ENCODE data around the gene TLL2.

Gene TLL2

DNA sequence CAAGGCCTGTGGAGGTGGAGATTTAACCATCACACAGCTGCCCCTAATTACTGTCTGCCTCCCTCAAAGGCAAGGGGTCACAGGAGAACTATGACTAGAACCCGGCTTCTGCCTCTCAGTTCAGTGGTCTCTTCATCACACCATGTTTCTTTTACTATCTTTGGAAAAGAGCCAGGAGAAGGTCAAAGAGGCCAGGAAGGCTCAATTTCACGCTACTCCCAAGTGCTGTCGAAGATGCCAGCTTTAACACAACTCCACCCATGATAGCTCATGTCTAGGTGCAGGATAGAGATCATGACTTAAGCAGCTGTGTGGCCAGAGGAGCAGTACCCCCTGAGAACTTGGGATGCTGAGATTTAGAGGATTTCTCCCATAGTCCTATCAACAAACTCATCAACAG, 94.4 kb downstream of the TLL2 start:
- H3K27me3 ChIP-seq (ENCODE audit: control insufficient read depth, insufficient read depth, low read length) = no peaks in the 10 kb centered on the region
- no peaks in the 10 kb centered on the region for H3K36me3 ChIP-seq (ENCODE audit: control insufficient read depth, insufficient read depth, low read length)
- no peak overlapping the region for H3K4me3 ChIP-seq (ENCODE audit: low read depth, low read length)
- peaks cover 15% of the 10 kb centered on the region; the same call in 1 of the 2 replicates for H3K4me1 ChIP-seq (ENCODE audit: control insufficient read depth, insufficient read depth, low read length)
- H3K9ac ChIP-seq (ENCODE audit: low read length) = no peak overlapping the region
- H3K9me3 ChIP-seq (ENCODE audit: control insufficient read depth, insufficient read depth, low read depth, low read length) = no peaks in the 10 kb centered on the region
- H3K27ac ChIP-seq (ENCODE audit: low read depth, low read length) = no peak overlapping the region

DNA sequence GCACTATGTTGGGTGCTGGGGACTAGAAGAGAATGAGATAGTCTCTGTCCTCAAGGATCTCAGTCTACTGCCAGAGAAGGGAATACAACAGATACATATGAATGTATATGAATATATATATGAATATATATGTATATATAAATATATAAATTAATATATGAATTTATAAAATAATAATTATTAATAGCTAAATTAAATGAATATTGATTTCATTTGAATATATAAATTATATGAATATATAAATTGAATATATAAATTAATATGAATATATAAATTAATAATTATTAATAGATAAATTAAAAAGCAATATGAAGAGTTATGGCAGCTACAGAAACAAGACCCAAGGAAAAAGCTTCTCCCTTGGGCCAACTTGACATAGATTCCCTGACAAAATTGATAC, 95.1 kb downstream of the TLL2 start:
- no peaks in the 10 kb centered on the region for H3K9me3 ChIP-seq (ENCODE audit: control insufficient read depth, insufficient read depth, low read depth, low read length)
- no peak overlapping the region for H3K27ac ChIP-seq (ENCODE audit: low read depth, low read length)
- no peak overlapping the region for H3K4me3 ChIP-seq (ENCODE audit: low read depth, low read length)
- no peaks in the 10 kb centered on the region for H3K36me3 ChIP-seq (ENCODE audit: control insufficient read depth, insufficient read depth, low read length)
- H3K9ac ChIP-seq (ENCODE audit: low read length) = no peak overlapping the region
- H3K27me3 ChIP-seq (ENCODE audit: control insufficient read depth, insufficient read depth, low read length) = no peaks in the 10 kb centered on the region
- H3K4me1 ChIP-seq (ENCODE audit: control insufficient read depth, insufficient read depth, low read length) = peaks cover 15% of the 10 kb centered on the region; the same call in 1 of the 2 replicates

DNA sequence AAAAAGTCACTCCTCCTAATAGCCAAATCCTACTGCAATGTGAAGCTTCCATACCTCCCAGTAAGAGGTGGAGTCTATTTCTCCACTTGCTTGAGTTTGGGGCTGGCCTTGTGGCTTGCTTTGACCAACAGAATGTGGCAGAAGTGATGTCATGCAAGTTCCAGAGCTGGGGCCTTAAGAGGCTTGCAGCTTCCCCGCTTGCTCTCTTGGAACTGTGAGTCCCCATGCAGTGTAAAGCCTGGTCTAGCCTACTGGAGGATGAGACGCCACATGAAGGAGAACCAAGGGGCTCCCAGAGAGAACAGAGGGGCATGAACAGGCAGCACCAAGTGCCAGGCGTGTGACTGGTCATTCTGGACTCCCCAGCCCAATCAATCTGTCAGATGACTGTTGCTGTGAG, 96.3 kb downstream of the TLL2 start:
- H3K36me3 ChIP-seq (ENCODE audit: control insufficient read depth, insufficient read depth, low read length) = no peaks in the 10 kb centered on the region
- peaks cover 15% of the 10 kb centered on the region; the same call in 1 of the 2 replicates for H3K4me1 ChIP-seq (ENCODE audit: control insufficient read depth, insufficient read depth, low read length)
- H3K9ac ChIP-seq (ENCODE audit: low read length) = no peak overlapping the region
- no peaks in the 10 kb centered on the region for H3K27me3 ChIP-seq (ENCODE audit: control insufficient read depth, insufficient read depth, low read length)
- no peak overlapping the region for H3K27ac ChIP-seq (ENCODE audit: low read depth, low read length)
- no peak overlapping the region for H3K4me3 ChIP-seq (ENCODE audit: low read depth, low read length)
- no peaks in the 10 kb centered on the region for H3K9me3 ChIP-seq (ENCODE audit: control insufficient read depth, insufficient read depth, low read depth, low read length)

DNA sequence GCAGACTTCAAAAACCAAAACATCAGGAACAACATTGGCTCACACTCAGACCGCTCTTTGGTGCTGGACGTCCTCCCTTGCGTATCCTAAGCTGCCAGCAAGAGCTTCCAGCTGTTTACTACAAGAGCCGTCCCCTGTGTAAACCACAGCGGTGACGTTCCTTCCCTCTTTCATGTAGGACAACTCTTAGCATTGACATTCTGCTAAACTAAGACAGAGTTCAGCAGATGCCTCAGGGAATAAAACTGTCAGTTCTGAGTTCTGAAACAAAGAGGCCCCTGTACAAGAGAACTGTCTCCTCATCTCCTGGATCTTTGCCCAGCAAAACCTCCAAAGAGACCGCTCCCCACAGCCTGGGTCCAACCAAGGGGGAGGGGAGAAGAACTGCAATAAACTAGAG, 97.1 kb downstream of the TLL2 start:
- Histone ChIP-seq H3K4me3 (ENCODE audit: low read depth, low read length) (no peak overlapping the region), H3K9ac (ENCODE audit: low read length) (no peak overlapping the region), H3K27me3 (ENCODE audit: control insufficient read depth, insufficient read depth, low read length) (no peaks in the 10 kb centered on the region), H3K27ac (ENCODE audit: low read depth, low read length) (no peak overlapping the region), H3K36me3 (ENCODE audit: control insufficient read depth, insufficient read depth, low read length) (no peaks in the 10 kb centered on the region), H3K9me3 (ENCODE audit: control insufficient read depth, insufficient read depth, low read depth, low read length) (no peaks in the 10 kb centered on the region), H3K4me1 (ENCODE audit: control insufficient read depth, insufficient read depth, low read length) (peaks cover 15% of the 10 kb centered on the region; the same call in 1 of the 2 replicates)

DNA sequence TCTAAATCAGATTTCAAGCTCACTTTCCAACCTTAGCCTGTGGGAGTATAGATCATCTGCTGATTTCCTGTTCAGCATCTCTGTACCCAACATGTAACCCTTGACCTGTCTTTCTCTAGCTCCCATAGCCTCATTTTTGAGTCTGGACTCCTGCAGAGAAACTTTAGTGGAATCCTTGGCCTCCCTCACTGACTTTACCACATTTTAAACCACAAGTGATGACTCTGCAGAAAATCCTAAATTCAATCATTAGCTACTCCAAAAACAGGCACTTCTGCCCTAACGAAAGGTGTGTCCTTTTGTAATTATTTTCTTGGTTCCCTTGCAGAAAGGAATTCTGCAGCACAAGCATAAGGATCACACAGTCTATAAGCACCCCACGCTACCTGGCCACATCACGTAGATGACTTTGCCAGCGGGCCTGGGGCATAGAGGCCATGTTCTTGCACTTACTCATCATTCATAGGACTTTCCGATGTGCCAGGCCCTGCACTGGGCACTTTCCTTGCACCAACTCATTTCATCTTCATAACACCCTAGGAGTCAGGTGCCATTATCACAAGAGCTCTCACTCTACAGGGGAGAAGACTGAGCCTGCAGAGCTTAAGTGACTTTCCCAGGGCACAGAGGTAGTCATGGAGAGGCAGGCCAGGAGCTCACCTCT, 97.7 kb downstream of the TLL2 start:
- no peak overlapping the region for H3K27ac ChIP-seq (ENCODE audit: low read depth, low read length)
- H3K4me1 ChIP-seq (ENCODE audit: control insufficient read depth, insufficient read depth, low read length) = peaks cover 15% of the 10 kb centered on the region; the same call in 1 of the 2 replicates
- no peaks in the 10 kb centered on the region for H3K27me3 ChIP-seq (ENCODE audit: control insufficient read depth, insufficient read depth, low read length)
- H3K36me3 ChIP-seq (ENCODE audit: control insufficient read depth, insufficient read depth, low read length) = no peaks in the 10 kb centered on the region
- no peaks in the 10 kb centered on the region for H3K9me3 ChIP-seq (ENCODE audit: control insufficient read depth, insufficient read depth, low read depth, low read length)
- no peak overlapping the region for H3K4me3 ChIP-seq (ENCODE audit: low read depth, low read length)
- H3K9ac ChIP-seq (ENCODE audit: low read length) = no peak overlapping the region

DNA sequence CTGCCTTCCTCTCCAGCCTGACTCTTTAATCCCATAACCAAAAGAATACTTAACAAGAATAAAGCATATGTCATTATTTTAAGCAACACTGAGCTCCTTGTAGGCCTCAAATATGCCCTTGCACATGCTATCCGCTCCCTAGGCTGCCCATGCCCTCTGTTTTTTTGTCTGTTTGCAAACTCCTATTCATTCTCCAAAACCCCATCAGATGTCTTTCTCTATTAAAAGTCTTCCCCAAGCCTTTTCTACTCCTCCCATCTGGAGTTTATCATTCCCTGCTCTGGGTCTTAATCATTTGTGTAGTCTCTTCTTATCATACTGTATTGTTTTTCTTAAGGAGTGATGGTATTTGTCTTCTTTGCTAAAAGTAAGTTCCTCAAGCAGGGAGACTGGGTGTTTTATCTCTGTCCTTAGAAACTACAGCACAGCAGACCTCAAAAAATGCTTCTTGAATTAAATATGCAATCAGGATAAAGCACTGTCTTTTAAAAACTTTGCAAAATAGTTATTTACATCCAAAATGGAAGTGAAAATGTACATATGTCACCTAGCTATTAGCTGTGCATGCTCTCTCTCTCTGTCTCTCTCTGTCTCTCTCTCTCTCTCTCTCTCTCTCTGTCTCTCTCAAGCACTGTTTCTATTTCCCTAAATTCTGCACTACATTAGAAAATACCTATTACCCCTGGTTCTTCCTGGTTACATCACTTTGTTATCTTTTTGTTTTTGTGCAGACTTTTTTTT, 98.4 kb downstream of the TLL2 start:
- Histone ChIP-seq H3K36me3 (ENCODE audit: control insufficient read depth, insufficient read depth, low read length) (no peaks in the 10 kb centered on the region), H3K9me3 (ENCODE audit: control insufficient read depth, insufficient read depth, low read depth, low read length) (no peaks in the 10 kb centered on the region), H3K27ac (ENCODE audit: low read depth, low read length) (no peak overlapping the region), H3K4me3 (ENCODE audit: low read depth, low read length) (no peak overlapping the region), H3K9ac (ENCODE audit: low read length) (no peak overlapping the region), H3K27me3 (ENCODE audit: control insufficient read depth, insufficient read depth, low read length) (no peaks in the 10 kb centered on the region), H3K4me1 (ENCODE audit: control insufficient read depth, insufficient read depth, low read length) (peaks cover 15% of the 10 kb centered on the region; the same call in 1 of the 2 replicates)

DNA sequence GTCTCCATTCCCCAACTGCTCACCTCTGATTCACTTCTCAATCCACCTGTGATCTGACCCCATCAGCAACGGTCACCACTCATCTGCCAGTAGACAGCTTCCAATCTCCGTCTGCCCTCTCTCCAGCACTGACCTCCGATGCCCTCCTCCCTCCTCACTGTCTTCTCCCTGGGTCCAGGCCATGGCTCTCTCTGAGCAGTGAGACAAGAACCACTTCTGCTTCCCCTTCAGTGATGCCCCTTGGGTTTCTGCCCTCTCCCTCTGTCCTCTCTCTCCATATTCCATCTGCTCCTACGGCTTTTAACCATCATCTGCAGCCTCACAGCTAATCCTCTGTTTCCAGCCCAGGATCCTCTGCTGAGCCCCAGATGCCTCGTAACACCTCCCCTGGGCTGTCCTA, 99.4 kb downstream of the TLL2 start:
- H3K4me3 ChIP-seq (ENCODE audit: low read depth, low read length) = no peak overlapping the region
- no peak overlapping the region for H3K27ac ChIP-seq (ENCODE audit: low read depth, low read length)
- no peak overlapping the region for H3K9ac ChIP-seq (ENCODE audit: low read length)

DNA sequence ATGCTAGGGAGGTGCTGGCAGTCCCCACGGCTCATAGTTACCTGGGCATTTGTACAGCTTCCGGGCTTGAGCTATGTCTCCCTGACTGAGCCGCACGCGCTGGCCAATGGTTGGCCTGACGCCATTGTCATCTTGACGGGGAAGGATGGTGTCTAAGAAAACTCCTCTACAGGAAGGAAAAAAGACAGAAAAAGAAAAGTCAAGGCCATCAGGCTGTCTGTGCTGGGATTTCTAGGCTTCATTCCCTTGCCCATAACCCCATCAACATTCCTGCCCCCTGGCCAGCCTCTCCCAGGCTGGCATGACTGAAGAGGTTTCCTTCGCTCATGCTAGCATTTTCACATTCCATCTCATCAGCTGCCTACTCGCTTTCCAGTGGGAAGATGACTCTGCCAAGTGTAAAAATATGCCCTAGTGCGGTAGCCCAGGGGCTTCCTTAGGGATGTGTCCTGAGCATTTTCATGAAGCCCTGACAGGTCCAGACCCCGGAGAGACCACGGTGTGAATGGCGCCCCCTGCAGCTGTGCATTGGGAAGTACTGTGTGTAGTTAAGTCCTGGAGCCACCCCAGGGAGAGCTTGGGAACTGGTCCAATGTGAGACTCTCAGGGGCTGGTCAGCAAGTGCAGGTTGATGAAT, 100.5 kb downstream of the TLL2 start:
- no peak overlapping the region for H3K9ac ChIP-seq (ENCODE audit: low read length)
- H3K27ac ChIP-seq (ENCODE audit: low read depth, low read length) = no peak overlapping the region

More for the DNA sequence above, 99.4 kb downstream of the TLL2 start:
- Histone ChIP-seq H3K36me3 (ENCODE audit: control insufficient read depth, insufficient read depth, low read length) (no peaks in the 10 kb centered on the region), H3K27me3 (ENCODE audit: control insufficient read depth, insufficient read depth, low read length) (no peaks in the 10 kb centered on the region), H3K4me1 (ENCODE audit: control insufficient read depth, insufficient read depth, low read length) (peaks cover 15% of the 10 kb centered on the region; the same call in 1 of the 2 replicates), H3K9me3 (ENCODE audit: control insufficient read depth, insufficient read depth, low read depth, low read length) (no peaks in the 10 kb centered on the region)

DNA sequence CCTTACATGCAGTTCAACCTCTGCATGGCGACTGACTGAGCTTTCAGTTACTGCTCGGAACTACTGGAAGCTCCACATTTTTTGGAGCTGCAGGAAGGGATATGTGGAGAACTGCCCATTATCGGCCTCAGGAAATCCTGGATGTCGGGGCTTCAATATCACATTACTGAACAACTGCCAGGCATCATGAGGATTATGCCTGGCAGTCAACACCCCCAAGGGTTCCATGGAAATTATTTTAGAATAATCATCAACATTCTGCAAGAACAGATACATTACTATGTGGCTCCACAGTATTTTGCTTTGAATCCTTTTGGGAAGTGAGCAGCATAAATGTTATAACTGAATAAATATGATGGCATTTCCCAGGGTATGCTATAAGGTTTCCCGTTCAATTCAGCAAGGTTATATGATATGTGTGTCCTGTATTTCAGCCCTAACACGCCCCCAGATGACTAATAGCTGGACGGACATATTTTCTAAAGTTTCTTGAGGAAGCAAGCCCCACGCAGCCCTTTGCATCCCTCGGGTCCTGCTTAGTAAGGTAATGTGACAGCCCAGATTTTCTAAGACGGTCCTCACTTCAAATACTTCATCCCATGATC, 101.9 kb downstream of the TLL2 start:
- H3K9me3 ChIP-seq (ENCODE audit: control insufficient read depth, insufficient read depth, low read depth, low read length) = no peaks in the 10 kb centered on the region
- no peak overlapping the region for H3K4me3 ChIP-seq (ENCODE audit: low read depth, low read length)
- H3K9ac ChIP-seq (ENCODE audit: low read length) = no peak overlapping the region
- H3K27ac ChIP-seq (ENCODE audit: low read depth, low read length) = no peak overlapping the region
- H3K27me3 ChIP-seq (ENCODE audit: control insufficient read depth, insufficient read depth, low read length) = no peaks in the 10 kb centered on the region
- peaks cover 10% of the 10 kb centered on the region; the same call in 1 of the 2 replicates for H3K4me1 ChIP-seq (ENCODE audit: control insufficient read depth, insufficient read depth, low read length)
- H3K36me3 ChIP-seq (ENCODE audit: control insufficient read depth, insufficient read depth, low read length) = no peaks in the 10 kb centered on the region

More for the DNA sequence above, 100.5 kb downstream of the TLL2 start:
- Histone ChIP-seq H3K27me3 (ENCODE audit: control insufficient read depth, insufficient read depth, low read length) (no peaks in the 10 kb centered on the region), H3K36me3 (ENCODE audit: control insufficient read depth, insufficient read depth, low read length) (no peaks in the 10 kb centered on the region), H3K9me3 (ENCODE audit: control insufficient read depth, insufficient read depth, low read depth, low read length) (no peaks in the 10 kb centered on the region), H3K4me3 (ENCODE audit: low read depth, low read length) (no peak overlapping the region), H3K4me1 (ENCODE audit: control insufficient read depth, insufficient read depth, low read length) (peaks cover 15% of the 10 kb centered on the region; the same call in 1 of the 2 replicates)

DNA sequence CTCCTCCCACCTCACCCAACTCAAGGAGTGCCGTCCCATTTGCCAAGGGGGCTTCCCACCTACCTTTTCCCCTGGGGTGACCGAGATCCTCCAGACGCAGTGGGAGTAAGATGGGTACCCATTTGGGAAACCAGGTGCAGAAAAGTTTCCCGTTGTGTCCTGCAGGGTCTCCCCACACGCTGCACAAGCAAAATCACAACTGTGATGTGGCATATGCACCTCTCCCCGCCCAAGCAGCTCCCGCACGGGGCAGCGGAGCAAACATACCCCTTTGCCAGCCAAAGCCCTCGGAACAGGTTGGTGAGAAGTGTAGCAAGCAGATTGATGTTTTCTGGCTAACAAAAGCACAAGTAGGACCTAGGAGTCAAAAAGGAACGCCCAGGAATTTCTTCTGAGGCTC, 103.4 kb downstream of the TLL2 start:
- no peaks in the 10 kb centered on the region for H3K4me1 ChIP-seq (ENCODE audit: control insufficient read depth, insufficient read depth, low read length)

More for the DNA sequence above, 103.4 kb downstream of the TLL2 start:
- Histone ChIP-seq H3K4me3 (ENCODE audit: low read depth, low read length) (no peak overlapping the region), H3K27ac (ENCODE audit: low read depth, low read length) (no peak overlapping the region), H3K27me3 (ENCODE audit: control insufficient read depth, insufficient read depth, low read length) (no peaks in the 10 kb centered on the region), H3K9me3 (ENCODE audit: control insufficient read depth, insufficient read depth, low read depth, low read length) (no peaks in the 10 kb centered on the region), H3K9ac (ENCODE audit: low read length) (no peak overlapping the region), H3K36me3 (ENCODE audit: control insufficient read depth, insufficient read depth, low read length) (no peaks in the 10 kb centered on the region)
